HG02884 (cell line): ENCODE data around the gene UVSSA.

Experiments used
- ATAC-seq: cut with Tn5 transposase; IDR thresholded peaks from one replicate; pipeline ENCODE4 v1.9.1; 2021; ENCODE audit warnings: mild to moderate bottlenecking, moderate library complexity; ENCODE audit not compliant: unreplicated experiment

Gene UVSSA

GRCh38 chr4:1404573-1405253 lies 57.7 kb downstream of the UVSSA start:
- ATAC-seq = no peak

GRCh38 chr4:1405254-1405635 lies 58.2 kb downstream of the UVSSA start:
- no peak for ATAC-seq

- no peak for ATAC-seq
Measured at GRCh38 chr4:1405636-1406393, 58.8 kb downstream of the UVSSA start.

GRCh38 chr4:1406394-1406980 lies 59.5 kb downstream of the UVSSA start, which contains the start of gene NKX1-1:
Gene NKX1-1 (minus strand): TSS chr4:1406442. CDS start chr4:1406442, 0 bp downstream.
- ATAC-seq = no peak

- ATAC-seq = no peak
Measured at GRCh38 chr4:1406981-1407656, 60.1 kb downstream of the UVSSA start.

- no peak for ATAC-seq
Measured at GRCh38 chr4:1407657-1408333, 60.8 kb downstream of the UVSSA start.

- no peak for ATAC-seq
Measured at GRCh38 chr4:1408418-1408817, 61.4 kb downstream of the UVSSA start.

GRCh38 chr4:1409079-1409478 lies 62.1 kb downstream of the UVSSA start:
- ATAC-seq = no peak

- ATAC-seq = no peak
Measured at GRCh38 chr4:1409491-1410425, 62.8 kb downstream of the UVSSA start.

GRCh38 chr4:1410491-1411325 lies 63.7 kb downstream of the UVSSA start:
- no peak for ATAC-seq

GRCh38 chr4:1411436-1412375 lies 64.7 kb downstream of the UVSSA start:
- no peak for ATAC-seq

- no peak for ATAC-seq
Measured at GRCh38 chr4:1412376-1413203, 65.6 kb downstream of the UVSSA start.

- no peak for ATAC-seq
Measured at GRCh38 chr4:1413204-1413663, 66.2 kb downstream of the UVSSA start.

GRCh38 chr4:1413687-1414479 lies 66.9 kb downstream of the UVSSA start:
- no peak for ATAC-seq

GRCh38 chr4:1414831-1415680 lies 68.0 kb downstream of the UVSSA start:
- ATAC-seq = no peak
